HEK293 (cell line): ENCODE results near the gene GMEB2.

Experiments
- CTCF ChIP-seq: fragments of 450-650 bp; formaldehyde crosslinking; IDR thresholded peaks from 2 replicates; pipeline ENCODE4 v1.5.1; 2016; ENCODE audit warnings: missing biosample characterization, missing genetic modification characterization
- HIC1 ChIP-seq: fragments of 450-650 bp; formaldehyde crosslinking; IDR thresholded peaks from 2 replicates; pipeline ENCODE4 v1.5.1; 2016; ENCODE audit warnings: missing biosample characterization, missing genetic modification characterization
- KLF16 ChIP-seq: fragments of 450-650 bp; formaldehyde crosslinking; IDR thresholded peaks from 2 replicates; pipeline ENCODE4 v1.5.1; 2017; ENCODE audit warnings: missing biosample characterization, missing genetic modification characterization
- PBX3 ChIP-seq: sonication (generic); formaldehyde crosslinking; IDR thresholded peaks from 2 replicates; pipeline ENCODE4 v1.8.1; 2022; ENCODE audit warnings: mild to moderate bottlenecking, moderate library complexity, missing genetic modification reagents
- PRDM10 ChIP-seq: fragments of 450-650 bp; formaldehyde crosslinking; IDR thresholded peaks from 2 replicates; pipeline ENCODE4 v1.5.1; 2016; ENCODE audit warnings: missing biosample characterization, missing genetic modification characterization
- SP2 ChIP-seq: fragments of 450-650 bp; formaldehyde crosslinking; IDR thresholded peaks from 2 replicates; pipeline ENCODE4 v1.5.1; 2016; ENCODE audit warnings: missing biosample characterization, missing genetic modification characterization
- YY1 ChIP-seq: fragments of 450-650 bp; formaldehyde crosslinking; IDR thresholded peaks from 2 replicates; pipeline ENCODE4 v1.5.1; 2018; ENCODE audit warnings: missing biosample characterization, missing genetic modification characterization
- ZBTB21 ChIP-seq: fragments of 450-650 bp; formaldehyde crosslinking; IDR thresholded peaks from 2 replicates; pipeline ENCODE4 v1.5.1; 2017; ENCODE audit warnings: missing biosample characterization, missing genetic modification characterization
- ZNF274 ChIP-seq, 2 experiments: fragments of 200-500 bp in 1 of 2; fragments of 450-650 bp in 1 of 2; sonication (Bioruptor generic) in 1 of 2; formaldehyde crosslinking in 1 of 2; IDR thresholded peaks; 2 replicates each; pipeline versions ENCODE4 v1.5.1 to v1.6.1; 2014 to 2016; ENCODE audit warnings: borderline replicate concordance in 1 of 2, inconsistent platforms in 1 of 2, low read length in 1 of 2, missing biosample characterization in 1 of 2, missing genetic modification characterization in 1 of 2
- ZNF280D ChIP-seq: fragments of 450-650 bp; formaldehyde crosslinking; IDR thresholded peaks from 2 replicates; pipeline ENCODE4 v1.5.1; 2016; ENCODE audit warnings: missing biosample characterization, missing genetic modification characterization
- ZNF521 ChIP-seq: fragments of 450-650 bp; formaldehyde crosslinking; IDR thresholded peaks from 2 replicates; pipeline ENCODE4 v1.5.1; 2017; ENCODE audit warnings: missing biosample characterization, mild to moderate bottlenecking, missing genetic modification characterization

GRCh38 chr20:63572071-63572787, 54.7 kb downstream of the GMEB2 start:
- TF ChIP-seq CTCF (tag by site-specific recombination) (no peak), ZNF521 (tag by site-specific recombination) (no peak), YY1 (tag by site-specific recombination) (no peak), PRDM10 (tag by site-specific recombination) (no peak), ZBTB21 (tag by site-specific recombination) (no peak), ZNF280D (no peak), PBX3 (CRISPR knock-in tag) (no peak), HIC1 (tag by site-specific recombination) (no peak), KLF16 (tag by site-specific recombination) (no peak), SP2 (tag by site-specific recombination) (no peak), ZNF274 (IDR thresholded peaks at IDR 0.05; ENCODE audit: low read length) (no peak), ZNF274 (tag by site-specific recombination; IDR thresholded peaks at IDR 0.05; ENCODE audit: borderline replicate concordance) (no peak)
